ENCODE measurements around the gene COG3. TPM values are rescaled to one million over a fixed set of nuclear protein-coding genes. Genes with fewer than 3 reads are reported as not detected.
A peak's percentile ranks its signal among the peaks of the same experiment; 100 is the strongest.

COG3 gene
- total and polyA plus RNA-seq, 2 of the 13 experiments (the other 11 are each of a cell fraction or from before 2014, with no cell fraction given), result 37.8 to 47.5 TPM

DNA sequence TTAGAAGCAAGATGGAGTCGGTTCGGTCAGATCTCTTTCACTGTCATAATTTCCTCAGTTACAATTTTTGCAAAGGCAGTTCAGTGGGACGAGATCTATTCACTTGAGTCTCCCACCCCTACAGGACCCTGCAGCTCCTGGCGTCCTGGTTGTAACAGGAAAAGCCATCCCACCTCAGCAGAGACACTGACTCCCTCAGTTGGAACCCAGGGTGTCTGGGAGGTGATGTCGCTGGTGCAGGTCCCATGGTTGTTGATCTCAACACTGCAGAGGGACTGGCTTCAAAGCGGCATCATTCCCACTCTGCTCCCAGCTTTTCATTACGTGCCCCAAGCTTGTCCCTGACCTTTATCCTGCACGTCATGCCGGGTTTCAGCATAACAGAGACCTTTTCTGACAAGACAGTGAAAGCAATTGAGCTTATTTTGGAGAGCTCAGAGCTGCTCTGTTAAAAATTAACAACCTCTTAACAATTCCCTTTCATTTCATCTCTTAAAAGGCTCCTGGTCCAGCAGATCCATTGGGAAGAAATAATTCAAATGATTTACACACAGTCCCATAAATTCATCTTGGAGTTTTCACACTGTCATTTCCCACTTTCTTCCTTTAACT, 17.6 kb upstream of the COG3 start (continued):
- TF ChIP-seq, protein P1, sequence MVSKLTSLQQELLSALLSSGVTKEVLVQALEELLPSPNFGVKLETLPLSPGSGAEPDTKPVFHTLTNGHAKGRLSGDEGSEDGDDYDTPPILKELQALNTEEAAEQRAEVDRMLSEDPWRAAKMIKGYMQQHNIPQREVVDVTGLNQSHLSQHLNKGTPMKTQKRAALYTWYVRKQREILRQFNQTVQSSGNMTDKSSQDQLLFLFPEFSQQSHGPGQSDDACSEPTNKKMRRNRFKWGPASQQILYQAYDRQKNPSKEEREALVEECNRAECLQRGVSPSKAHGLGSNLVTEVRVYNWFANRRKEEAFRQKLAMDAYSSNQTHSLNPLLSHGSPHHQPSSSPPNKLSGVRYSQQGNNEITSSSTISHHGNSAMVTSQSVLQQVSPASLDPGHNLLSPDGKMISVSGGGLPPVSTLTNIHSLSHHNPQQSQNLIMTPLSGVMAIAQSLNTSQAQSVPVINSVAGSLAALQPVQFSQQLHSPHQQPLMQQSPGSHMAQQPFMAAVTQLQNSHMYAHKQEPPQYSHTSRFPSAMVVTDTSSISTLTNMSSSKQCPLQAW (CRISPR knock-in tag; IDR thresholded peaks at IDR 0.05), result peak; percentile 99
- 0 out of 2 replicates have a peak, but pooled peaks have one; percentile 27 for TF ChIP-seq ZSCAN29 (CRISPR knock-in tag; conservative IDR thresholded peaks at IDR 0.05)
- TF ChIP-seq HDAC6 (IDR thresholded peaks at IDR 0.05; ENCODE audit: low read depth, low read length), result no peak
- TF ChIP-seq, protein P2, sequence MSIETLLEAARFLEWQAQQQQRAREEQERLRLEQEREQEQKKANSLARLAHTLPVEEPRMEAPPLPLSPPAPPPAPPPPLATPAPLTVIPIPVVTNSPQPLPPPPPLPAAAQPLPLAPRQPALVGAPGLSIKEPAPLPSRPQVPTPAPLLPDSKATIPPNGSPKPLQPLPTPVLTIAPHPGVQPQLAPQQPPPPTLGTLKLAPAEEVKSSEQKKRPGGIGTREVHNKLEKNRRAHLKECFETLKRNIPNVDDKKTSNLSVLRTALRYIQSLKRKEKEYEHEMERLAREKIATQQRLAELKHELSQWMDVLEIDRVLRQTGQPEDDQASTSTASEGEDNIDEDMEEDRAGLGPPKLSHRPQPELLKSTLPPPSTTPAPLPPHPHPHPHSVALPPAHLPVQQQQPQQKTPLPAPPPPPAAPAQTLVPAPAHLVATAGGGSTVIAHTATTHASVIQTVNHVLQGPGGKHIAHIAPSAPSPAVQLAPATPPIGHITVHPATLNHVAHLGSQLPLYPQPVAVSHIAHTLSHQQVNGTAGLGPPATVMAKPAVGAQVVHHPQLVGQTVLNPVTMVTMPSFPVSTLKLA (IDR thresholded peaks at IDR 0.05), result no peak
- TF ChIP-seq ZBTB49 (CRISPR knock-in tag; IDR thresholded peaks at IDR 0.05; ENCODE audit: borderline replicate concordance), result no peak
- no peak for TF ChIP-seq ZFP36L2 (CRISPR knock-in tag; IDR thresholded peaks at IDR 0.05)
- peak in 1 of 2 experiments; percentile 69; a peak in 1 of 4 replicates for TF ChIP-seq KLF16 (CRISPR knock-in tag; IDR thresholded peaks at IDR 0.05)
- TF ChIP-seq ZNF766 (CRISPR knock-in tag; IDR thresholded peaks at IDR 0.05; ENCODE audit: borderline replicate concordance), result no peak
- no peak for TF ChIP-seq ZNF7 (CRISPR knock-in tag; IDR thresholded peaks at IDR 0.05)
- no peak for TF ChIP-seq GTF2F1 (IDR thresholded peaks at IDR 0.05; ENCODE audit: low read length)
- TF ChIP-seq, protein P3, sequence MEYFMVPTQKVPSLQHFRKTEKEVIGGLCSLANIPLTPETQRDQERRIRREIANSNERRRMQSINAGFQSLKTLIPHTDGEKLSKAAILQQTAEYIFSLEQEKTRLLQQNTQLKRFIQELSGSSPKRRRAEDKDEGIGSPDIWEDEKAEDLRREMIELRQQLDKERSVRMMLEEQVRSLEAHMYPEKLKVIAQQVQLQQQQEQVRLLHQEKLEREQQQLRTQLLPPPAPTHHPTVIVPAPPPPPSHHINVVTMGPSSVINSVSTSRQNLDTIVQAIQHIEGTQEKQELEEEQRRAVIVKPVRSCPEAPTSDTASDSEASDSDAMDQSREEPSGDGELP (IDR thresholded peaks at IDR 0.05; ENCODE audit: borderline replicate concordance, low read depth), result peak; percentile 13; the same call in 1 of the 2 replicates
- TF ChIP-seq KDM3A (CRISPR knock-in tag; IDR thresholded peaks at IDR 0.05; ENCODE audit: low read depth), result no peak; the same call in 1 of the 2 replicates
- TF ChIP-seq FOSL2 (CRISPR knock-in tag; IDR thresholded peaks at IDR 0.05), result peak; percentile 83
- no peak for TF ChIP-seq ZNF296 (CRISPR knock-in tag; conservative IDR thresholded peaks at IDR 0.05)
- no peak for TF ChIP-seq ZNF431 (CRISPR knock-in tag; IDR thresholded peaks at IDR 0.05; ENCODE audit: borderline replicate concordance, low read depth)
- TF ChIP-seq IKZF1 (IDR thresholded peaks at IDR 0.05), result no peak
- TF ChIP-seq, protein P4, sequence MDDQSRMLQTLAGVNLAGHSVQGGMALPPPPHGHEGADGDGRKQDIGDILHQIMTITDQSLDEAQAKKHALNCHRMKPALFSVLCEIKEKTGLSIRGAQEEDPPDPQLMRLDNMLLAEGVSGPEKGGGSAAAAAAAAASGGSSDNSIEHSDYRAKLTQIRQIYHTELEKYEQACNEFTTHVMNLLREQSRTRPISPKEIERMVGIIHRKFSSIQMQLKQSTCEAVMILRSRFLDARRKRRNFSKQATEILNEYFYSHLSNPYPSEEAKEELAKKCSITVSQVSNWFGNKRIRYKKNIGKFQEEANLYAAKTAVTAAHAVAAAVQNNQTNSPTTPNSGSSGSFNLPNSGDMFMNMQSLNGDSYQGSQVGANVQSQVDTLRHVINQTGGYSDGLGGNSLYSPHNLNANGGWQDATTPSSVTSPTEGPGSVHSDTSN (CRISPR knock-in tag; IDR thresholded peaks at IDR 0.05; ENCODE audit: borderline replicate concordance), result no peak
- no peak for TF ChIP-seq HOXA5 (CRISPR knock-in tag; IDR thresholded peaks at IDR 0.05)
- no peak for TF ChIP-seq ZNF343 (CRISPR knock-in tag; IDR thresholded peaks at IDR 0.05)
- no peak for TF ChIP-seq ZFP37 (CRISPR knock-in tag; IDR thresholded peaks at IDR 0.05; ENCODE audit: borderline replicate concordance)
- TF ChIP-seq ZBTB25 (CRISPR knock-in tag; IDR thresholded peaks at IDR 0.05), result peak; percentile 76
- no peak for TF ChIP-seq MBD4 (IDR thresholded peaks at IDR 0.05; ENCODE audit: borderline replicate concordance, low read length)
- peak; percentile 94 for TF ChIP-seq ZNF3 (CRISPR knock-in tag; IDR thresholded peaks at IDR 0.05)
